T-helper 2 cell treated with Interferon-gamma antibody and Interleukin-4, amounts not matched to agents 5 μg/mL and 100 μg/mL, for 36 hours (primary cell): Measurements from ENCODE around the gene NRG3.

Experiments used
- DNase-seq: peaks from one replicate; pipeline ENCODE4 v3.0.0; 2021; ENCODE audit warnings: low spot score
- H3K27ac Mint-ChIP-seq: one replicate; pipeline ENCODE4 v1.8.0; 2021; ENCODE audit warnings: mild to moderate bottlenecking, mixed read lengths
- H3K27me3 Mint-ChIP-seq: one replicate; pipeline ENCODE4 v1.8.0; 2021; ENCODE audit warnings: low read depth, mixed read lengths
- H3K36me3 Mint-ChIP-seq: one replicate; pipeline ENCODE4 v1.8.0; 2021; ENCODE audit warnings: low read depth, mixed read lengths
- H3K4me1 Mint-ChIP-seq: one replicate; pipeline ENCODE4 v1.8.0; 2021; ENCODE audit warnings: low read depth, mixed read lengths
- H3K4me3 Mint-ChIP-seq: one replicate; pipeline ENCODE4 v1.8.0; 2022; ENCODE audit warnings: mild to moderate bottlenecking, moderate library complexity, mixed read lengths
- H3K9me3 Mint-ChIP-seq: one replicate; pipeline ENCODE4 v1.8.0; 2021; ENCODE audit warnings: mixed read lengths

The NRG3 gene

GRCh38 chr10:81873231-81873931 is 1.6 kb upstream of the NRG3 start:
- peaks cover 2% of the 10 kb centered on the region for H3K36me3 Mint-ChIP-seq
- H3K9me3 Mint-ChIP-seq = no peaks in the 10 kb centered on the region
- H3K27me3 Mint-ChIP-seq = peaks cover 49% of the 10 kb centered on the region
- H3K27ac Mint-ChIP-seq = no peak overlapping the region
- peaks cover 10% of the 10 kb centered on the region for H3K4me1 Mint-ChIP-seq
- DNase-seq = no peak
- H3K4me3 Mint-ChIP-seq = no peak overlapping the region

GRCh38 chr10:81873932-81874816 is 820 bp upstream of the NRG3 start:
- no peaks in the 10 kb centered on the region for H3K9me3 Mint-ChIP-seq
- no peak for DNase-seq
- no peak overlapping the region for H3K27ac Mint-ChIP-seq
- H3K4me3 Mint-ChIP-seq = no peak overlapping the region
- H3K4me1 Mint-ChIP-seq = peaks cover 10% of the 10 kb centered on the region
- peaks cover 51% of the 10 kb centered on the region for H3K27me3 Mint-ChIP-seq
- H3K36me3 Mint-ChIP-seq = peaks cover 2% of the 10 kb centered on the region

GRCh38 chr10:81875467-81876252 is 666 bp downstream of the NRG3 start:
- Mint-ChIP-seq H3K27me3 (peaks cover 51% of the 10 kb centered on the region), H3K27ac (no peak overlapping the region)

GRCh38 chr10:81876253-81877077 is 1.5 kb downstream of the NRG3 start:
- Mint-ChIP-seq H3K27me3 (peaks cover 49% of the 10 kb centered on the region), H3K9me3 (no peaks in the 10 kb centered on the region), H3K4me3 (peak overlapping the region; percentile 51), H3K36me3 (peaks cover 2% of the 10 kb centered on the region), H3K27ac (no peak overlapping the region), H3K4me1 (peaks cover 10% of the 10 kb centered on the region)
- DNase-seq = no peak

More at GRCh38 chr10:81875467-81876252, 666 bp downstream of the NRG3 start:
- Mint-ChIP-seq H3K4me1 (peaks cover 10% of the 10 kb centered on the region), H3K4me3 (peak overlapping the region; percentile 51), H3K9me3 (no peaks in the 10 kb centered on the region), H3K36me3 (peaks cover 2% of the 10 kb centered on the region)
- no peak for DNase-seq

GRCh38 chr10:81877596-81877995 is 2.6 kb downstream of the NRG3 start:
- H3K27me3 Mint-ChIP-seq = peaks cover 41% of the 10 kb centered on the region
- H3K27ac Mint-ChIP-seq = no peak overlapping the region
- no peaks in the 10 kb centered on the region for H3K9me3 Mint-ChIP-seq
- H3K4me3 Mint-ChIP-seq = no peak overlapping the region
- peaks cover 10% of the 10 kb centered on the region for H3K4me1 Mint-ChIP-seq
- H3K36me3 Mint-ChIP-seq = peaks cover 2% of the 10 kb centered on the region
- no peak for DNase-seq

GRCh38 chr10:81882011-81882410 is 7.0 kb downstream of the NRG3 start:
- DNase-seq = no peak
- H3K36me3 Mint-ChIP-seq = no peaks in the 10 kb centered on the region
- H3K9me3 Mint-ChIP-seq = no peaks in the 10 kb centered on the region
- H3K4me1 Mint-ChIP-seq = no peaks in the 10 kb centered on the region
- H3K27me3 Mint-ChIP-seq = peaks cover 12% of the 10 kb centered on the region
- H3K27ac Mint-ChIP-seq = no peak overlapping the region
- H3K4me3 Mint-ChIP-seq = no peak overlapping the region

- Mint-ChIP-seq H3K4me3 (no peak overlapping the region), H3K27ac (no peak overlapping the region), H3K4me1 (no peaks in the 10 kb centered on the region), H3K36me3 (no peaks in the 10 kb centered on the region), H3K9me3 (no peaks in the 10 kb centered on the region), H3K27me3 (no peaks in the 10 kb centered on the region)
- no peak for DNase-seq
Observed at GRCh38 chr10:81884856-81885255, 9.9 kb downstream of the NRG3 start.

- DNase-seq = no peak
- Mint-ChIP-seq H3K9me3 (no peaks in the 10 kb centered on the region), H3K36me3 (no peaks in the 10 kb centered on the region), H3K4me1 (no peaks in the 10 kb centered on the region), H3K27ac (no peak overlapping the region), H3K27me3 (no peaks in the 10 kb centered on the region), H3K4me3 (no peak overlapping the region)
Observed at GRCh38 chr10:81885491-81885890, 10.5 kb downstream of the NRG3 start.

- no peaks in the 10 kb centered on the region for H3K9me3 Mint-ChIP-seq
- H3K27me3 Mint-ChIP-seq = no peaks in the 10 kb centered on the region
- no peaks in the 10 kb centered on the region for H3K4me1 Mint-ChIP-seq
- no peak overlapping the region for H3K27ac Mint-ChIP-seq
- H3K36me3 Mint-ChIP-seq = no peaks in the 10 kb centered on the region
- no peak overlapping the region for H3K4me3 Mint-ChIP-seq
- DNase-seq = no peak
Observed at GRCh38 chr10:81886939-81887338, 11.9 kb downstream of the NRG3 start.

- Mint-ChIP-seq H3K27ac (no peak overlapping the region), H3K27me3 (no peaks in the 10 kb centered on the region), H3K9me3 (no peaks in the 10 kb centered on the region), H3K4me3 (no peak overlapping the region), H3K36me3 (no peaks in the 10 kb centered on the region), H3K4me1 (no peaks in the 10 kb centered on the region)
- no peak for DNase-seq
Observed at GRCh38 chr10:81889181-81889769, 14.3 kb downstream of the NRG3 start.

- Mint-ChIP-seq H3K4me1 (no peaks in the 10 kb centered on the region), H3K36me3 (no peaks in the 10 kb centered on the region), H3K27ac (no peak overlapping the region), H3K4me3 (no peak overlapping the region), H3K9me3 (no peaks in the 10 kb centered on the region), H3K27me3 (no peaks in the 10 kb centered on the region)
- DNase-seq = no peak
Observed at GRCh38 chr10:81894616-81895015, 19.6 kb downstream of the NRG3 start.

GRCh38 chr10:81898518-81898917 is 23.5 kb downstream of the NRG3 start:
- H3K4me1 Mint-ChIP-seq = no peaks in the 10 kb centered on the region
- no peak overlapping the region for H3K4me3 Mint-ChIP-seq
- no peak overlapping the region for H3K27ac Mint-ChIP-seq
- no peaks in the 10 kb centered on the region for H3K27me3 Mint-ChIP-seq
- DNase-seq = no peak
- no peaks in the 10 kb centered on the region for H3K9me3 Mint-ChIP-seq
- no peaks in the 10 kb centered on the region for H3K36me3 Mint-ChIP-seq

GRCh38 chr10:81900989-81901388 is 26.0 kb downstream of the NRG3 start:
- Mint-ChIP-seq H3K9me3 (no peaks in the 10 kb centered on the region), H3K27ac (no peak overlapping the region), H3K4me3 (no peak overlapping the region), H3K36me3 (no peaks in the 10 kb centered on the region), H3K4me1 (no peaks in the 10 kb centered on the region), H3K27me3 (no peaks in the 10 kb centered on the region)
- no peak for DNase-seq
